Thymus (tissue), 11 donors: ENCODE measurements around the gene HNF1A. TPM values are rescaled to one million over a fixed set of nuclear protein-coding genes. Genes with fewer than 3 reads are reported as not detected.
"Not testable (repeated sequence)": the region's sequence is repeated elsewhere in the genome, so short reads cannot be mapped to it uniquely, and the experiment has no call there.

Experiments used
- DNase-seq, 9 donors: peaks; one replicate each; pipeline ENCODE4 v3.0.0-alpha.2; 2013; ENCODE audit warnings: low spot score in 9 of 9, low read depth in 6 of 9, missing footprints in 1 of 9
- H3K27ac ChIP-seq, 2 donors: one replicate each; pipeline ENCODE4 v1.5.1; 2013; ENCODE audit warnings: control low read depth in 1 of 2, low read depth in 1 of 2, low read length in 1 of 2, mild to moderate bottlenecking in 1 of 2, moderate library complexity in 1 of 2
- H3K27me3 ChIP-seq, 2 donors: one replicate each; pipeline ENCODE4 v1.5.1; 2013; ENCODE audit warnings: low read length in 1 of 2; ENCODE audit not compliant: control insufficient read depth in 2 of 2, insufficient read depth in 1 of 2
- H3K36me3 ChIP-seq, 2 donors: one replicate each; pipeline ENCODE4 v1.5.1; 2013; ENCODE audit warnings: low read length in 1 of 2, mild to moderate bottlenecking in 1 of 2, moderate library complexity in 1 of 2; ENCODE audit not compliant: control insufficient read depth in 2 of 2, insufficient read depth in 2 of 2
- H3K4me1 ChIP-seq, 2 donors: one replicate each; pipeline ENCODE4 v1.5.1; 2013; ENCODE audit warnings: low read length in 2 of 2; ENCODE audit not compliant: control insufficient read depth in 2 of 2, insufficient read depth in 2 of 2
- H3K4me3 ChIP-seq, 2 donors: one replicate each; pipeline ENCODE4 v1.5.1; 2013; ENCODE audit warnings: low read length in 2 of 2, control low read depth in 1 of 2, mild to moderate bottlenecking in 1 of 2
- H3K9me3 ChIP-seq, 2 donors: one replicate each; pipeline ENCODE4 v1.5.1; 2013; ENCODE audit warnings: low read length in 1 of 2, mild to moderate bottlenecking in 1 of 2; ENCODE audit not compliant: control insufficient read depth in 2 of 2, insufficient read depth in 1 of 2
- WGBS: extraction: QIAGEN DNeasy Blood & Tissue Kit; methylation state at CpG from one replicate; pipeline ENCODE4 v1.1.7; 2013; 5-methylcytosine and 5-hydroxymethylcytosine counted together
- polyA plus RNA-seq: library from polyadenylated mRNA; stranded (reverse); fragments of 200-250 nt; gene quantifications from one replicate; pipeline ENCODE4 v1.2.3, GENCODE V29; 2013
- total RNA-seq: library from RNA; stranded (reverse); fragments of 120-200 nt; gene quantifications from one replicate; pipeline ENCODE4 v1.2.4, GENCODE V29; 2013
- donor health status: healthy.

HNF1A gene
- total and polyA plus RNA-seq, 2 donors: 0.09 TPM; not detected in 1

DNA sequence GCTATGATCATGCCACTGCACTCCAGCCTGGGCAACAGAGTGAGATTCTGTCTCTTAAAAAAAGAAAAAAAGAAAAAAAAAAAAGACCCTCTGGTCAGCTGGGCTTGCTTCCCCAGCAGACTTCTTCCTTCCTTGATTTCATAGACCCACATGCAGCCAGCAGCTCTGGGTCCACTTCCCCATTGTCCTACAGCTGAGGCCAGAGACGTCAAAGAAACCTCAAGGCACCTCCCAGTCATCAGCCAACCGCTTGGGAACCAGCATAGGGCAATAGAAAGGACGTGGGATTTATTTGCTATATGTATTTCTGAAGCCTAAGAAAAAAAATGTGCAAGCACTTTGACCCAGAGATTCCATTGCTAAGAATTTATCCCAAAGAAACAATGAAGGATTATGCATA, 38.8 kb upstream of the HNF1A start:
- H3K4me1 ChIP-seq: peaks cover 0 to 2% of the 10 kb centered on the region in 2 donors
- no peak overlapping the region for H3K27ac ChIP-seq
- peak in 1 of 9 donors; percentile 24 for DNase-seq
- H3K9me3 ChIP-seq: no peaks in the 10 kb centered on the region
- no peak overlapping the region for H3K4me3 ChIP-seq
- no peaks in the 10 kb centered on the region for H3K27me3 ChIP-seq
- no peaks in the 10 kb centered on the region for H3K36me3 ChIP-seq
- WGBS: 11% methylated on average over 3 of the region's 3 CpGs

DNA sequence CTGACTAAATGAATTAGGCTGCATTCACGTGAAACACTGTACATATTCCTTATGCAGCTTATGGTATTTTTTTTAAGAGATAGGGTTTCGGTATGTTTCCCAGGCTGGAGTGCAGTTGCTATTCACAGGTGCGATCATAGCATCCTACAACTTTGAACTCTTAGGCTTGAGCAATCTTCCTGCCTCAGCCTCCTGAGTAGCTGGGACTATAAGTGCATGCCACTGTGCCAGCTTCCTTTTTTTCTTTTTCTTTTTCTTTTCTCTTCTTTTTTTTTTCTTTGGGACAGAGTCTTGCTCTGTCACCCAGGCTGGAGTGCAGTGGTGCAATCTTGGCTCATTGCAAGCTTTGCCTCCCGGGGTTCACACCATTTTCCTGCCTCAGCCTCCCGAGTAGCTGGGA, 38.3 kb upstream of the HNF1A start:
- WGBS: 47% methylated on average over 5 of the region's 5 CpGs
- no peak overlapping the region for H3K27ac ChIP-seq

DNA sequence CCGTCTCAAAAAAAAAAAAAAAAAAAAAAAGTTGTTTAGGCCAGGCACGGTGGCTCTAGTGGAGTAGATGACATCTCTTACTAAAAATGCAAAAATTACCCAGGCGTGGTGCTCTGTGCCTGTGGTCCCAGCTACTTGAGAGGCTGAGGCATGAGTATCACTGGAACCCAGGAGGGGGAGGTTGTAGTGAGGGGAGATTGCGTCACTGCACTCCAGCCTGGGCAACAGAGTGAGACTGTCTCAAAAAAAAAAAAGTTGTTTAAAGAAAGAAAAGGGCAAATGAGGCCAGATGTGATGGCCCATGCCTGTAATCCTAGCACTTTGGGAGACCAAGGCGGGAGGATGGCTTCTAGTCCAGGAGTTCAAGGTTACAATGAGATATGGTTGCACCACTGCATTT, 37.5 kb upstream of the HNF1A start:
- no peak for DNase-seq
- 90% methylated on average over 4 of the region's 5 CpGs for WGBS
- H3K9me3 ChIP-seq: no peaks in the 10 kb centered on the region
- no peak overlapping the region for H3K27ac ChIP-seq
- no peaks in the 10 kb centered on the region for H3K27me3 ChIP-seq
- H3K4me1 ChIP-seq: peaks cover 0 to 2% of the 10 kb centered on the region in 2 donors
- H3K4me3 ChIP-seq: no peak overlapping the region
- H3K36me3 ChIP-seq: no peaks in the 10 kb centered on the region

More for the DNA sequence above, 38.3 kb upstream of the HNF1A start:
- Histone ChIP-seq H3K9me3 (no peaks in the 10 kb centered on the region), H3K4me3 (no peak overlapping the region), H3K36me3 (no peaks in the 10 kb centered on the region), H3K27me3 (no peaks in the 10 kb centered on the region), H3K4me1 (peaks cover 0 to 2% of the 10 kb centered on the region in 2 donors)
- DNase-seq: no peak

GRCh38 chr12:120941412-120941811, 36.9 kb upstream of the HNF1A start:
- Histone ChIP-seq H3K4me1 (peaks cover 0 to 2% of the 10 kb centered on the region in 2 donors), H3K27me3 (no peaks in the 10 kb centered on the region), H3K4me3 (no peak overlapping the region), H3K27ac (no peak overlapping the region), H3K9me3 (no peaks in the 10 kb centered on the region), H3K36me3 (no peaks in the 10 kb centered on the region)
- 97% methylated on average over 4 of the region's 4 CpGs for WGBS
- no peak for DNase-seq

DNA sequence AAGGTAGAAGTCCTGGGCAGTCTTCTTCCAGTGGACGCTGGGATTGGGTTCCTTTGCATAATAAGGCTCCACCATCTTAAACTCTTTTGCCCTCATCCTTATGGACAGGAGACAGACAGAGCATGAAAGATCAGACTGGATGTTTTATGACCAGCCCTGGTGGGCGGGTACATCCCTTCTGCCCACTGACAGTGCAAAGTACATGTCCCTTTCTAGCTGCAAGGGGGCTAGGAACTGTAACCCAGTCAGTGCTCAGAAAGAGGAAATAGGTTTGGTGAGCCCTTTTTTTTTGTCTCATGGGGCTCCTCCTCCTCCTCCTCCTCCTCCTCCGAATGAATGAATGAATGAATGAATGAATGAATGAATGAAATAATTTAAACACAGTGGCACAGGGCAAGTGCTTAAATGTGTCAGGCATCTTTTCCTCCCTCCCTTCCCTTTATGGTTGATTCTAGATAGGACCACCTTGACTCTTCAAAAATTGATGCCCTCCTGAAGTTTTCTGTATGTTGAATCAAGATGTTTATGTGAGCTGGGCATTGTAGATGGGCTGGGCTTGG, 36.4 kb upstream of the HNF1A start:
- Histone ChIP-seq H3K36me3 (no peaks in the 10 kb centered on the region), H3K4me1 (peaks cover 0 to 2% of the 10 kb centered on the region in 2 donors), H3K4me3 (no peak overlapping the region), H3K27me3 (no peaks in the 10 kb centered on the region), H3K27ac (no peak overlapping the region), H3K9me3 (no peaks in the 10 kb centered on the region)
- 72% methylated on average over 3 of the region's 3 CpGs for WGBS
- DNase-seq: no peak

- 92% methylated on average over 3 of the region's 3 CpGs for WGBS
- H3K36me3 ChIP-seq: no peaks in the 10 kb centered on the region
- no peaks in the 10 kb centered on the region for H3K27me3 ChIP-seq
- no peaks in the 10 kb centered on the region for H3K9me3 ChIP-seq
- H3K4me3 ChIP-seq: no peak overlapping the region
- H3K4me1 ChIP-seq: peaks cover 0 to 2% of the 10 kb centered on the region in 2 donors
- DNase-seq: no peak
- no peak overlapping the region for H3K27ac ChIP-seq
Observed at GRCh38 chr12:120943482-120943881, 34.9 kb upstream of the HNF1A start.

DNA sequence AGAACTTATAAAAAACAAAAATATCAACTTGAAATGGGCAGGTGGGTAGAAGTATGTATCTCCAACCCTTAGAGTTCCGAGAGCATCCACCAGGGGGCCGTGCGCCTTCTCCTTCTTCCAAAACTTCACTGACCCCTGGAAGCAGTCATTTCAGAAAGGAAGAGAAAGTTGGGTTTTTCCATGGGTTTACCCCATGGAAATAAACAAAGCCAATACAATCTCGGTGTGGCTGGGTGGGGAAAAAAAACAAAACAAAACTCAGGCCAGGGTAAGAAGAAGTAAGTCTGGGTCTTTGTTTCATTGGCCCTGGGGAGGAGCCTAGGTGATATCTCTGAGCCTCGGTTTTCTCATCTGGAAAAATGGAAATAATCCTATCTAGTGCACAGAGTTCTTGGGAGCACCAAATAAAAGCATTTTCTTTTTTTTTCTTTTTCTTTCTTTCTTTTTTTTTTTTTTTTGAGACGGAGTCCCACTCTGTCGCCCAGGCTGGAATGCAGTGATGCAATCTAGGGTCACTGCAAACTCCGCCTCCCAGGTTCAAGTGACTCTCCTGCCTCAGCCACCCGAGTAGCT, 33.6 kb upstream of the HNF1A start:
- H3K27me3 ChIP-seq: no peaks in the 10 kb centered on the region
- H3K36me3 ChIP-seq: no peaks in the 10 kb centered on the region
- peak in 7 of 9 donors; percentile 34 to 74 (median 50) for DNase-seq
- H3K9me3 ChIP-seq: no peaks in the 10 kb centered on the region
- H3K4me3 ChIP-seq: no peak overlapping the region
- WGBS: 63% methylated on average over 9 of the region's 9 CpGs
- no peak overlapping the region for H3K27ac ChIP-seq
- peaks cover 0 to 2% of the 10 kb centered on the region in 2 donors for H3K4me1 ChIP-seq

GRCh38 chr12:120945516-120945915, 32.8 kb upstream of the HNF1A start:
- not testable (repeated sequence) for H3K36me3 ChIP-seq, H3K9me3 ChIP-seq, H3K4me1 ChIP-seq, H3K27ac ChIP-seq, DNase-seq, H3K4me3 ChIP-seq, H3K27me3 ChIP-seq
- WGBS: 85% methylated on average over 6 of the region's 6 CpGs

- not testable (repeated sequence) for DNase-seq, H3K27me3 ChIP-seq, H3K4me1 ChIP-seq, H3K36me3 ChIP-seq, H3K9me3 ChIP-seq, H3K27ac ChIP-seq, H3K4me3 ChIP-seq
- 94% methylated on average over 31 of the region's 31 CpGs for WGBS
Observed at GRCh38 chr12:120950260-120950799, 28.0 kb upstream of the HNF1A start.
